ENCODE data around the gene RHBDL3.

Gene RHBDL3

DNA sequence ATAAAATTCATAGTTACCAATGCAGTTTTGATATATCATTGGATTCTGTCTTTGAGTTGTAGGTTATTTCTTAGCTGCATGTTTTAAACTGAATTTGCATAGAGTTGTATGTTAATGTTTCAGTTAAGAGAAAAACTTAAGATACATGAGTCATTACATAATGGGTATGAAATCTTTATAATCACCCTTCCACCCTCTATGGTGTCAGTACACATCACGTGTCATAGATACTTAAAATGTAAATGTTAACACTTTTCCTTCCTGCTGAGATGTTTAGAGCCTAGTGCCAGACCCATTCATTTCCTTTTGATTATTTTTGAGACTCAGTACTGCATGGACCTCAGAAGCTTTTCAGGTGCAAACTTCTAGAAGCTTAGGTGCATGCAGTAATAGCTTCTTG, 104.8 kb downstream of the RHBDL3 start:
- DNase-seq, result no peak

Data from right kidney (tissue), 1 donor.